Heart left ventricle (tissue), 13 donors: Measurements from ENCODE around the gene HOXC5.

Experiments used
- POLR2A ChIP-seq, 2 donors: fragments of 450-650 bp; IDR thresholded peaks; one replicate each; pipeline ENCODE4 v1.6.1; 2017; ENCODE audit warnings: antibody characterized with exemption in 2 of 2, mild to moderate bottlenecking in 2 of 2, moderate library complexity in 2 of 2
- TF ChIP-seq, protein P1 (sequence below), 12 donors: fragments of 200-600 bp; sonication (generic) in 4 of 12; IDR thresholded peaks; one replicate each; pipeline versions ENCODE4 v1.5.0 to v1.8.0; 2018 to 2022; ENCODE audit warnings: antibody characterized with exemption in 12 of 12, mild to moderate bottlenecking in 5 of 12
- donor health status: ischemic (EF 13 %, LVEDD 7.1; RV severe dilation, severe dysfunction).
- donor health status: DM: no; HTN: yes; CAD: no.
- donor health status: DM: no; HTN: no; CAD: no.
- donor health status: ischemic (EF 25% LVEDD 6.9; RV normal size, moderate dysfunction).
- donor health status: ischemic (EF 25% LVEDD 5.7; RV mildly dilated, moderate dysfunction).
- donor health status: ischemic (EF 35%, LVEDD 5.7; RV mildly dilated, moderate dysfunction).
- donor health status: nonischemic (EF 11% LVEDD 7.7; RV severe dilation, severe dysfunction).
- donor health status: DM: yes; HTN: yes; CAD: no.
- donor health status: PGD.
- donor health status: ischemic (EF 29% LVEDD 5.4; RV normal size, mild dysfunction).
- donor health status: nonischemic (EF 23%, LVEDD 6.1; RV moderate dilation, normal function).

DNA sequence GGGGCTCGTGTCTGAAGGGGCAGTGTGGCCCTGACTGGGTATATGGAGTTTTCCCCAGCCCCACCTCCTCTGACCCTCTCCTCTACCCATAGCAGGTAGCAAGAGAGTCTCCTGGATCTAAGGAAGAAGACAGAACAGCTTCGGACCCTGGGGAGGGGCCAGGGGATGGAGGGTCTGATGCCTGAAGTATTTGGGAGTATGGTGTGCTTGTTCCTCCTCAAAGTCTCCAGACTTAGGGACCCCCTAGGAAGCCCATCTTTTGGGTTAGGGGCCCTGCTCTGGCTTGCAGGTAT, 24.6 kb upstream of the HOXC5 start:
- TF ChIP-seq, protein P1, sequence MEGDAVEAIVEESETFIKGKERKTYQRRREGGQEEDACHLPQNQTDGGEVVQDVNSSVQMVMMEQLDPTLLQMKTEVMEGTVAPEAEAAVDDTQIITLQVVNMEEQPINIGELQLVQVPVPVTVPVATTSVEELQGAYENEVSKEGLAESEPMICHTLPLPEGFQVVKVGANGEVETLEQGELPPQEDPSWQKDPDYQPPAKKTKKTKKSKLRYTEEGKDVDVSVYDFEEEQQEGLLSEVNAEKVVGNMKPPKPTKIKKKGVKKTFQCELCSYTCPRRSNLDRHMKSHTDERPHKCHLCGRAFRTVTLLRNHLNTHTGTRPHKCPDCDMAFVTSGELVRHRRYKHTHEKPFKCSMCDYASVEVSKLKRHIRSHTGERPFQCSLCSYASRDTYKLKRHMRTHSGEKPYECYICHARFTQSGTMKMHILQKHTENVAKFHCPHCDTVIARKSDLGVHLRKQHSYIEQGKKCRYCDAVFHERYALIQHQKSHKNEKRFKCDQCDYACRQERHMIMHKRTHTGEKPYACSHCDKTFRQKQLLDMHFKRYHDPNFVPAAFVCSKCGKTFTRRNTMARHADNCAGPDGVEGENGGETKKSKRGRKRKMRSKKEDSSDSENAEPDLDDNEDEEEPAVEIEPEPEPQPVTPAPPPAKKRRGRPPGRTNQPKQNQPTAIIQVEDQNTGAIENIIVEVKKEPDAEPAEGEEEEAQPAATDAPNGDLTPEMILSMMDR (IDR thresholded peaks at IDR 0.05): no peak
- no peak for TF ChIP-seq POLR2A (IDR thresholded peaks at IDR 0.05)
